OCI-LY1 (cell line): Measurements from ENCODE around the gene SLC38A4.

Experiments used
- CTCF ChIP-seq: fragments of 200-600 bp; sonication (generic), shearing (Covaris generic); IDR thresholded peaks from 2 replicates; pipeline ENCODE4 v1.5.1; 2017; ENCODE audit warnings: mild to moderate bottlenecking, antibody characterized with exemption, low read length, moderate library complexity, mixed read lengths
- EZH2 ChIP-seq: fragments of 200-600 bp; sonication (generic), shearing (Covaris generic); IDR thresholded peaks from 2 replicates; pipeline ENCODE4 v1.8.0; 2017; ENCODE audit warnings: borderline replicate concordance, mixed run types, mild to moderate bottlenecking, antibody characterized with exemption, low read length, moderate library complexity, mixed read lengths

- no peak for TF ChIP-seq CTCF
- no peak for TF ChIP-seq EZH2
Measured at GRCh38 chr12:46839232-46839631, 13.4 kb upstream of the SLC38A4 start.
